HTR-8/SVneo (cell line): Measurements from ENCODE around the gene EFCAB12.

Experiments used
- DNase-seq: peaks from one replicate; pipeline ENCODE4 v3.0.0; 2011; ENCODE audit warnings: low spot score, mixed read lengths; ENCODE audit not compliant: insufficient read length
- FAIRE-seq: peaks from 2 replicates; lab custom pipeline; 2011; peaks lifted over from hg19 to GRCh38; lab: Jason Lieb, UNC

EFCAB12 gene

DNA sequence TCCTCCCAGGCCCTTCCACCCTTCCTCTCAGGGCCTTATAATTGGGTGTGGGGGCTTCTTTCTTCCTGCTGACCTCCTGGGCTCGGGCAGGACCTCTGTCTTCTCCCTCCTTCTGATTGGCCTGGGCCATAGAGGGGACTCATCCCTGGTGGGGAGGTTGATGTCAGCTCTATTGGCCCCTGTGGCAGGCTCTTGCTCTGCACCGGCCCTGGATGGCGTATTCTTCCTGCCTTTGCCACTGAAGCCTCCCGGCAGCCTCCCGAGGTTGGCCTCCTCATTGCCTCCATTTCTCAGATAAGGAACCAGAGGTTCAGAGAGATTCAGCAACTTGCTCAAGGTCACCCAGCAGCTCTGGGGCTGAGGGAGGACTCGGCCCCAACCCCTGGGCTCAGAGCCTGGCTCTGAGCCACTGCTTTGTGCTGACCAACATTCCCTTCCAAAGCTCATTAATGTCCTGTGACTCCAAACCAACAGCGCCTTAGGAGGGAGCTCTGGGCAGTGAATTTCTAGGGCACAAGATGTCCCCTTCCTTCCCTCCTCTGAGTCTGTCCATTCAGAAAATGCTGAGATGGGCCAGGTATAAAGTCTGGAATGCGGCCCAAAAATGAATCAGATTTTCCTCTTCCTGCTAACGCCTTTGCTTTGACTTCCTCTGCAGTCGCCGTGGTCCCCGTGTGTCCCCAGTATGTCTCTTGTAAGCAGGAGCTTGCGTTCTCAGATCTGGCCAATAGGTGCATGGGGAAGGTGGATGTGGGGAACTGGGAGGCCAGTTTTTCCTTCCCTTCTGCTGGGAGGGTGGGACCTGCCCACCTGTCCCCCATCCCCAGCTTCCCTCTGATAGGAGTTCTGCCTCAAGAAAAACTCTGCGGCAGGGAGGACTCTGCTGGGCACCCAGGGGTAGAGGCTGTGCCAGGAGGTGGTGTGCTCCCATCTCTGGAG lies 75.5 kb downstream of the EFCAB12 start:
- DNase-seq (no peak), FAIRE-seq (no peak)

- DNase-seq, result no peak
- no peak for FAIRE-seq
Measured at GRCh38 chr3:129352045-129352444, 76.4 kb downstream of the EFCAB12 start.
